Jurkat, Clone E6-1 (cell line): ENCODE measurements around the gene GPANK1.
A peak's percentile ranks its signal among the peaks of the same experiment; 100 is the strongest.

ENCODE experiments used
- DNase-seq: peaks from one replicate; pipeline ENCODE4 v3.0.0-alpha.2; 2011; ENCODE audit warnings: low read depth, low spot score
- H3K4me3 ChIP-seq: 2 replicates; pipeline ENCODE4 v1.5.1; 2011; ENCODE audit warnings: mild to moderate bottlenecking, low read length, control low read depth, moderate library complexity

Gene GPANK1

DNA sequence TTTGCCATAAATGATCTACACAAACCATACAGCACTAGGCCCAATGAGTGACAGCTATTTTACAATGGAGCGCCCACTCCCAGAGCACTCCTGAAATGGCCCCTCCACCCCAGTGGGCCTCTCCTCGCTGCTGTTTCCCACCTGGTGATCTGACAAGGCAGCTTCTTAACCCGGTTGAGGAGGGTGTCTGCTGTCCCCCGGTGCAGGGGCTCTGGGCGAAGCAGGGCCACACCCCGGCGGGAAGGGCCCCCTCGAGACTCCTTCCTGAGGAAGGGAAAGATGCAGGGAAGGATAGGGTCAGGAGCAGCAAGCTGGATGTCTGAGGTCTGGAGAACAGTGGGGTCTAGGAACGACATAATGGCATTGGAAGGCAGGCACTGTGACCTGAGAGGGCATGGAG lies 28.1 kb upstream of the GPANK1 start:
- DNase-seq, result no peak
- H3K4me3 ChIP-seq, result no peak overlapping the region

DNA sequence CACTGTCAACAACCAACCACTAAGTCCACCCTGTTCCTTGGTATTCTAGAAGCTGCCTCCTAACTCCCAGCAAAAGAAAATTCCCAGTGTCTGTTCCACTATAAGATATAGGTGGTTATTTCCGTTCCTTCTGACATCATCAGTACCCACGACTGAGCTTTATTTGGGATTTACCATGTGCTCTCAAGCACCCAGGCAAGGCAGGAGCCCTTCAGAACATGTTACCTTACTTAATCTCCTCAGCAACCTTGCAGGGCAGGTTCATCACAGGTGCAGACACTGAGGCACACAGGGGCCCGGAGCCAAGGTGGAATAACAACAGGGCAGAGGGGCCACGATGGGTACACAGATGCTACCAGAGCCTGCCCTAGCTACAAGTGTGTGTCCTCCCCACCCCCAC lies 27.6 kb upstream of the GPANK1 start:
- no peak overlapping the region for H3K4me3 ChIP-seq
- DNase-seq, result no peak

DNA sequence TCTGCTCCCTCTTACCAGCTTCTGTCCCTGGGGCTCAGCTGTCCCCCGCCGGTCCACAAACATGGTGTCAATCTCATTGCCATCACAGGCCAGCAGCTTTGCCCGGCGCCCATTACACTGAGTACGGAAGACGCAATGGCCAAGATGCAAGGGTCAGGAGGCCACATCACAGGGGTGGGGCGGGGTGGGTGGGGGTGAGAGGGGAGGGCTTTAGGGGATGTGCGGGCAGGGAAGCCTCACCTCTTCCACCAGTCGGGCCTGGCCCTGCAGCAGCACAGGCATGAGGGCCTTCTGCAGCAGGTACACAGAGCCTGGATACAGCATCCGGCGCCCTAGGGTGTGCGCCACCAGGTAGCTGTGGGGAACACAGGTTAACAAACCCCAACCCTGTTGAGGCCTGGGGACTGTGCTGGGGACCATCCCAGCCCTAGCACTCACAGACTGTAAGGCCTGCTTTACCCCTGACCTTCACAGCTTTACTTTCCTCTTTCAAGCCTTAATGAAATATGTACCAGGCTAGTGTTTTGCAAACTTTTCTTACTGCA lies 26.8 kb upstream of the GPANK1 start:
- DNase-seq, result no peak
- H3K4me3 ChIP-seq, result no peak overlapping the region

- no peak for DNase-seq
- H3K4me3 ChIP-seq, result no peak overlapping the region
Observed at GRCh38 chr6:31691078-31691463, 26.3 kb upstream of the GPANK1 start.

GRCh38 chr6:31690231-31691077 lies 25.7 kb upstream of the GPANK1 start:
- DNase-seq, result no peak
- no peak overlapping the region for H3K4me3 ChIP-seq

- no peak for DNase-seq
- no peak overlapping the region for H3K4me3 ChIP-seq
Observed at GRCh38 chr6:31689249-31690110, 24.7 kb upstream of the GPANK1 start.

GRCh38 chr6:31687860-31688693 lies 23.3 kb upstream of the GPANK1 start:
- no peak for DNase-seq
- H3K4me3 ChIP-seq, result no peak overlapping the region

- no peak for DNase-seq
- H3K4me3 ChIP-seq, result no peak overlapping the region
Observed at GRCh38 chr6:31687321-31687720, 22.5 kb upstream of the GPANK1 start.

DNA sequence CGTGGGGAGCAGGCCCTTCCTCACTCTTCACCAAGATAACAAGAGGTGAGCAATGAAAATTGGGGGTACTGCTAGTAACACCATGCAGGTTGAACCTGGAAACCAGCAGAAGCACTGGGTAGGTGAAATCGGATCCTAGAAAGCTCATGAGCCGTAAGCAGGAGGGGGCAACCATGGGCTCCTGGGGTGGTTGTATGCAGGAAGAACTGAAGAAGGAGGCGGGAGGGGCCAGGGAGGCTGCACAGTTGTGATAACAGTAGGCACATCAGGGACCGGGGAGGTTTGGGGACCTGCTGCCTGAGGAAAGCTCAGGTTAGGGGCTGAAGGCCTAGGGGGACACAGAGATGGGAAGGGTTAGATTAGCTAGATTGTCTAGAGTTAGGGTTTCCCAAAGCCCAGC lies 21.7 kb upstream of the GPANK1 start:
- no peak overlapping the region for H3K4me3 ChIP-seq
- no peak for DNase-seq

- no peak overlapping the region for H3K4me3 ChIP-seq
- DNase-seq, result no peak
Observed at GRCh38 chr6:31683591-31683990, 18.8 kb upstream of the GPANK1 start.

- DNase-seq, result no peak
Observed at GRCh38 chr6:31681135-31681671, 16.4 kb upstream of the GPANK1 start.

DNA sequence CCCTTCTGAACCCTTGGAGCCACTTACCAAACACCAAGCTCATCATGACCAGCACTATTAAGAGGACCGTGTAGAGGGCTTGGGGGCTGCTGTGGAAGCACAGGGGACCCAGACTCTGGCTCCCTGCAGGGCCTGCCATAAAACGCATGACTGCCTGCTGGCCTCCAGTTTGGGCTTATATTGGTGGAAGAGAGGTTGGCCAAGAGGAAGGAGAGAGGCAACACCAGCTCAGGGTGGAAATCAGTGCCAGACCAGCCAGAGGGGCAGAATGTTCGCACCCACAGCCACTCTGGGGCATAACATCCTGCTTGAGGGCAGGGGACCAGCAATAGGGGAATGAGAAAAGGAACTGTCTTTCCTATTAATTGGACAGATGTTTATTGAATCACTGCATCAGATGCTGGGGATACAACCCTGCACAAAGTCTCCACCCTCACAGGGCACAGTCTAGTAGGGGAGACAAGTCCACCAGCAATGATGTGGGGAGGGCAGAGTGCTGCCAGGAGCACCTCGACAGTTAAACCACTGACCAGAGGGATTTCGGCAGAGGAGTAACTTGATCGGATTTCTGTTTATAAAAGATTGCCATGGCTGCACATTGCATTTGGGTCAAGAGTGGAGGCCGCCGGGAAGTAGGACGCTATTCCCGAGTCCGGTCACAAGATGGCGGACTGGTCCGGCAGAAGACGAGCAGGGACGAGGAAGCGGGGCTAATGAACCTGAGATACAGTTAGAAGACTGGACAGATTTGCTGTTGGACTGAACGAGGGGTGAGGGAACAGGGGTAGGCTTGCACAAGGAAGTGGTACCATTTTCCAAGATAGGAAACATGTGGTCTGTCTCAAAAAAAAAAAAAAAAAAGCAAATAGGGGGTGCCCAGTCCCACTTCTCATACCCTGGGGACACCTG lies 15.7 kb upstream of the GPANK1 start, which contains the start of gene LY6G5C:
Gene LY6G5C (minus strand): TSS at position 842 of the 909 bp plus-strand sequence. CDS start 694 bp downstream, at position 148.
- no peak within 1 kb of the TSS for H3K4me3 ChIP-seq
- DNase-seq, result no peak

More at GRCh38 chr6:31681135-31681671, 16.4 kb upstream of the GPANK1 start:
- H3K4me3 ChIP-seq, result no peak overlapping the region

DNA sequence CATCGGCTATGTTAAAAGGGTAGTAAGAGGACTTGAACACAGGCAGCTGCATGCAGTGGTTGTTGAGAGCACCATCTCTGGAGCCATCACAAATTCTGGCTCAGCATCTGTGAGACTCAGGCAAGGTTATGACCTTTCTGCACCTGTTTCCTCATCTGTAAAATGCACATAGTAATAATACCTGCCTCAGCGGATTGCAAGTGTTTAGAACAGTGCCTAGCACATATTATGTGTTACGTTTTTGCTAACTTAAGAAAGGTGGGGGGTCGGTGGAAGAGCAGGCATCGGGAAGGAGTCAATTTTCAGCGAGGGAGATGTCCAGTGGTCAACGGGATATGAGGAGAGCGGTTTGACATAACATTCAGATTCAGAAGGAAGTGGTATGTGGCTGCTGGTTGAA lies 13.2 kb upstream of the GPANK1 start:
- no peak for DNase-seq
- H3K4me3 ChIP-seq, result no peak overlapping the region

- no peak for DNase-seq
- no peak overlapping the region for H3K4me3 ChIP-seq
Observed at GRCh38 chr6:31676904-31677303, 12.1 kb upstream of the GPANK1 start.

GRCh38 chr6:31676322-31676903 lies 11.6 kb upstream of the GPANK1 start:
- no peak for DNase-seq
- H3K4me3 ChIP-seq, result no peak overlapping the region

DNA sequence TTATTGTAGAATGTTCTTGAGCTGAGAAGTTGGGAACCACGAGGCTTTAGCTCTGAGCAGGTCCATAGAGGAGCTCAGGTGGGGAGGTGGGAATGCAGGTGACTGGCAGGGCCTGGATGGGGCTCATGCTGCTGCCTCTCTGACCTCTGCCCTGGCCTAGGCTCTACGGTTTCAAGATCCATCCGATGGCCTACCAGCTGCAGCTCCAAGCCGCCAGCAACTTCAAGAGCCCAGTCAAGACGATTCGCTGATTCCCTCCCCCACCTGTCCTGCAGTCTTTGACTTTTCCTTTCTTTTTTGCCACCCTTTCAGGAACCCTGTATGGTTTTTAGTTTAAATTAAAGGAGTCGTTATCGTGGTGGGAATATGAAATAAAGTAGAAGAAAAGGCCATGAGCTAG lies 4.9 kb upstream of the GPANK1 start, which contains the start of gene LY6G5B:
Gene LY6G5B (plus strand): TSS at position 301 of the 400 bp plus-strand sequence. CDS start 975 bp downstream, outside the sequence.
- H3K4me3 ChIP-seq, result no peak within 1 kb of the TSS
- DNase-seq, result no peak

- peak overlapping the region; percentile 98 for H3K4me3 ChIP-seq
- no peak for DNase-seq
Observed at GRCh38 chr6:31666337-31666965, 1.7 kb upstream of the GPANK1 start.
